Astrocyte of the hippocampus (primary cell): ENCODE results near the gene VARS2.
"Not testable (repeated sequence)": the region's sequence is repeated elsewhere in the genome, so short reads cannot be mapped to it uniquely, and the experiment has no call there.

Source experiments
- DNase-seq: peaks from one replicate; pipeline ENCODE4 v3.0.0; 2011; ENCODE audit warnings: low read depth, low spot score

The VARS2 gene

GRCh38 chr6:30962716-30963115, 48.7 kb downstream of the VARS2 start:
- DNase-seq: no peak

GRCh38 chr6:30963641-30964040, 49.6 kb downstream of the VARS2 start:
- DNase-seq: peak; percentile 61

DNA sequence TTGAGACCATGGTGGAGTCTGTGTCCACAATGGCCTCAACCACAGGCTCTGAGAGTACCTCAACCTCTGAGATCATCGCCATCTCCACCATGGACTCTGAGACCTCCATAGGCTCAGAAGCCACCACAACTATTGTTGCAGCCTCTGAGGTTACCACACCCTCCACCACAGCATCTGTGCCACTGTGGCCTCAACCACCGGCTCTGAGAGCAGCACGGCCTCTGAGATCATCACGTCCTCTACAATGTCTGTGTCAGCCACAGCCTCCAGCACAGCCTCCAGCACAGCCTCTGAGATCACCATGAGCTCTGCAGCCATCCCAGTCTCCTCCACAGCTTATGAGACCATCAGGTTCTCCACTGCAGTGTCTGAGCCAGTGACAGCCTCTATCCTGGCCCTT, 50.0 kb downstream of the VARS2 start:
- peak; percentile 29 for DNase-seq

DNA sequence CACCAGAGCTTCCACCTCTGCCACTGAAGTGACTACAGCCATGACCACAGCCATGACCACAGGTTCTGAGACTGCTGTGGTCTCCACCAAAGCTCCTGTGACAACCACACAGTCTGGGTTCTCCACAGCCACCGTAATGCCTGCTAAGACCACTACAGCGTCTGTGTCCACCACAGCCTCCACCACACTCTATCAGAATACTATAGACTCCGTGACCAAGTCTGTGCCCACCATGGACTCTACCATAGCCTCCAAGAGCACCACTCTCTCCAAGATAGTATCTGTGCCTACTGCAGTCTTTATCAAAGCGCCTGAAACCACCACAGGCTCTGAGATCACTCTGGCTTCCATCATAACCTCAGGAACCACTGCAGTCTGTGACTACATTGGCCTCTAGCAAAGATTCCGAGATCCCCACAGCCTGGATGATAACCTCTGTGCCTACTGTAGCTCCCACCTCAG, 51.1 kb downstream of the VARS2 start:
- no peak for DNase-seq

DNA sequence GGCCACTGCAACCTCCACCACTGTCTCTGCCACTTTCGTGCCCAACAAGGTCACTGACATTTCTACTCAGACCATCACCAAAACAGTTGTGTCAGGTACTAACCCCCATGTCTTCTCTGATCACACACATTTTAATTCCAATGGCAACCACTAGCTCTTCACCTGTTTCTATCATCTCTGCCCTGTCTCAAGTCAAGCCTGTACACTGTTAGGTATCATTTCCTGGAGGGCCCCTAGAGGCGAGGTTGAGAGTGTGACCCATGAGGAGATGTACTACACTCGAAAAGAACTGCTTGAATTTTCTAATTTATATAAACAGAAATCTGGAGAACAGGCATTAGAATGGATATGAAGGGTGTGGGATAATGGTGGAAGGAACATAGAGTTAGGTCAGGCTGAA, 52.1 kb downstream of the VARS2 start:
- DNase-seq: no peak

DNA sequence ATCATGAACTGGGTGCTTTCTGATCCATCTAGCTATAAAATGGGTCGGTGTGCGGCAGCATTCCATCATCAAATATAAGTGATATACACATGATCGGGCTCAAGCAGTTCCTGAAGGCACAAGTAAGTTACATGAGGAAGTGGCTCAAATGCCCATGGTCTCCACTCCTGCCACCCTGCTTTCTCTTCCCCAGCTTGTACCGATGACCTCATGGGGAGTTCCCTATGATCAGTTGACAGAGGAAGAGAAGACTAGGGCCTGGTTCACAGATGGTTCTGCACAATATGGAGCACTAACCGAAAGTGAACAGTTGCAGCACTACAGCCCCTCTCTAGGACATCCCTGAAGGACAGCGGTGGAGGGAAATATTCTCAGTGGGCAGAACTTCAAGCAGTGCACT, 55.1 kb downstream of the VARS2 start:
- DNase-seq: not testable (repeated sequence)

- DNase-seq: no peak
Observed at GRCh38 chr6:30970946-30971345, 56.9 kb downstream of the VARS2 start.

DNA sequence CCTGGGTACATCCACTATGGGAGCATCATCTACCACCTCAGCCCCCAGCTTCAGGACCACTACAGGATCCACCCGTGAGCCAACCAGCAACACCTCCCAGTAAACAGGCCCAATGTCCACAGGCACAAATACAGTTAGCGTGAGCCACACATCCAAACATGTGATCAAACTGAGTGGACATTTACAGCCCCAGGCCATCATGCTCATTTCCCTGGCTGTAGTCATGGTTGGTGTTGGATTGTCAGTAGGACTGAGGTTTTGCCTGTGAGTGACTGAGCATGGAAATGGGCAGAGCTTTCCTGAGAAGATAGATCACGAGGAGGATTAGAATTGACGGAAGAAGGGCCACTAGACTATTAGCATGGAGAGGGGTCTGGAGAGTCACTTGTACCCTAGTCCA, 58.8 kb downstream of the VARS2 start:
- no peak for DNase-seq

DNA sequence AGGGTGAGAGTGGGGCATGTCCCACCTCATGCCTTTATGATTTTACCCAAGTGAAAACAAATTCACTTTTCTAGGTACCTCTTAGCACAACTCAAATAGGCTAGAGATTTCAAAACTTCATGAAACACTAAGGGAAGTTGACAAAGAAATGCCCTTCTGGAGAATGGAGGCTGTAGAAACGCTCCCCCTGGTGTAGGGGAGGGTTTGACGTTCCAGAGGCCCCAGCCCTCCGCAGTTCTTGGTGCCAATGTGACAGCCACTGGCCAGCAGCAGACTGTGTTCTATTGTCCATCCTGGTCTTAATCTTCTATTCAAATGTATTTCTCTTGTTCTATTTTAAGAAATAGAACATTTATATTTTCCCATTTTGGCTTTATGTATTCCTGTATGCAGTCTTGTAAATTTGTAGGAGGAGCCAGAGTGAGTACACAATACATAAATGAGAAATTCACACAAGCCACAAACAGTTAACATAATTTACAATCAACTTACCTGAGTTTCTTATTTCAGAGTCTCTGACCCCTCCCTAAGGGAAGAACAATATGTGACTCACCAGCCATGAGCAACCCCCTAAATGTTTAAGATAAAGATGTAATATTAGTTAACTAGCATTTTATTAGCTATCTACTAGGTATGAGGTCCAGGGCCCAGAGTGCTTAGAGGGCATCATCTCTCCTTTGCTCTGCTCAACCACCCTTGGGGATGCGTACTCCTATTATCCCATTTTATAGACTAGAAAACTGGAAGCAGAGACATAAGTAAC, 60.6 kb downstream of the VARS2 start:
- DNase-seq: no peak
